Thyroid gland (tissue), 4 donors: ENCODE measurements around the gene CDCA5. TPM values are rescaled to one million over a fixed set of nuclear protein-coding genes. Genes with fewer than 3 reads are reported as not detected.

Experiments
- DNase-seq, 2 donors: peaks; one replicate each; pipeline ENCODE4 v3.0.0-alpha.2; 2019
- H3K27ac ChIP-seq, 3 donors: fragments of 200-600 bp; sonication (generic); 1 replicate in 2 of 3; 2 replicates in 1 of 3; pipeline ENCODE4 v1.5.1; 2016 to 2019; ENCODE audit warnings: mild to moderate bottlenecking in 1 of 3, moderate library complexity in 1 of 3
- H3K27me3 ChIP-seq: fragments of 200-600 bp; sonication (generic); one replicate; pipeline ENCODE4 v1.5.1; 2019
- H3K36me3 ChIP-seq, 2 donors: fragments of 200-600 bp; sonication (generic); one replicate each; pipeline ENCODE4 v1.5.1; 2016 to 2019
- H3K4me1 ChIP-seq, 2 donors: fragments of 200-600 bp; sonication (generic); one replicate each; pipeline ENCODE4 v1.5.1; 2017 to 2019
- H3K4me3 ChIP-seq, 3 donors: fragments of 200-600 bp; sonication (generic); replicated peaks in 1 of 3; 1 replicate in 2 of 3; 2 replicates in 1 of 3; pipeline ENCODE4 v1.5.1; 2016; ENCODE audit warnings: mild to moderate bottlenecking in 1 of 3
- H3K9me3 ChIP-seq: fragments of 200-600 bp; sonication (generic); one replicate; pipeline ENCODE4 v1.5.1; 2017
- POLR2A ChIP-seq, 2 donors: fragments of 450-650 bp; IDR thresholded peaks; one replicate each; pipeline ENCODE4 v1.6.1; 2017; ENCODE audit warnings: antibody characterized with exemption in 2 of 2, mild to moderate bottlenecking in 2 of 2, moderate library complexity in 1 of 2
- WGBS, 2 donors: methylation state at CpG; one replicate each; pipeline ENCODE4 v1.1.5; 2017; 5-methylcytosine and 5-hydroxymethylcytosine counted together
- intact Hi-C: fragments of 100-400 bp; cut with DNase I; formaldehyde crosslinking; loops from one replicate; pipeline ENCODE4 v1.15.1; 2023
- total RNA-seq, 4 donors: library from RNA; depleted of rRNA; stranded (reverse); fragments of >200 nt; gene quantifications; one replicate each; pipeline ENCODE4 v1.2.3, GENCODE V29; 2016
- TF ChIP-seq, protein P1 (sequence below), 6 experiments: fragments of 200-600 bp in 3 of 6; fragments of 450-650 bp in 3 of 6; sonication (generic) in 3 of 6; IDR thresholded peaks; one replicate each; pipeline ENCODE4 v1.5.1; 2016 to 2019; ENCODE audit warnings: antibody characterized with exemption in 6 of 6, mild to moderate bottlenecking in 2 of 6, inconsistent platforms in 1 of 6, moderate library complexity in 1 of 6

CDCA5 gene
- total RNA-seq, 4 donors from 2014 or later, result 0.71 to 1.8 (median 0.81) TPM; not detected in 1

DNA sequence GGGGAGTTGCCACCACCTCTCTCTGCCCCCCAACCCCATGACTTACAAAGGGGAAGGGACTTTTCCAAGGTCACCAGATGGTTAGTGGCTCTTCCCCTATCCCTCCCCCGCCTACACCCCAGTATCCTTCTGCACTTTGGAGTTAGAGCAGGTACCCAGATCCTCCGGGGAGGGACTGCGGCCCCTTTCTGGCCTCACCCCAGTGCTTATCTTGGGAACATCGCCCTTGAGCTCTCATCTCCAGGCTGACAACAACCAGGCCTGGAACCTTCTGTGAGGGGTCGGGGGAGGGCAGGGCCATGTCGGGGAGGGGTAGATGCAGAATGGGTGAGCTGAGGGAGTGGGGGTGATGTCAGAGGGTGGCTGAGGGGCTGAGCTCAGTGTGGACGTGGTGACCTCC lies 18.0 kb downstream of the CDCA5 start:
- Histone ChIP-seq H3K36me3 (no peaks in the 10 kb centered on the region), H3K27ac (no peak overlapping the region), H3K27me3 (no peaks in the 10 kb centered on the region), H3K4me1 (no peaks in the 10 kb centered on the region), H3K9me3 (no peaks in the 10 kb centered on the region), H3K4me3 (no peak overlapping the region)
- WGBS, 2 donors, result 76 to 89% methylated on average over 6 of the region's 7 CpGs
- intact Hi-C loops, result no loop called here
- TF ChIP-seq, protein P1, sequence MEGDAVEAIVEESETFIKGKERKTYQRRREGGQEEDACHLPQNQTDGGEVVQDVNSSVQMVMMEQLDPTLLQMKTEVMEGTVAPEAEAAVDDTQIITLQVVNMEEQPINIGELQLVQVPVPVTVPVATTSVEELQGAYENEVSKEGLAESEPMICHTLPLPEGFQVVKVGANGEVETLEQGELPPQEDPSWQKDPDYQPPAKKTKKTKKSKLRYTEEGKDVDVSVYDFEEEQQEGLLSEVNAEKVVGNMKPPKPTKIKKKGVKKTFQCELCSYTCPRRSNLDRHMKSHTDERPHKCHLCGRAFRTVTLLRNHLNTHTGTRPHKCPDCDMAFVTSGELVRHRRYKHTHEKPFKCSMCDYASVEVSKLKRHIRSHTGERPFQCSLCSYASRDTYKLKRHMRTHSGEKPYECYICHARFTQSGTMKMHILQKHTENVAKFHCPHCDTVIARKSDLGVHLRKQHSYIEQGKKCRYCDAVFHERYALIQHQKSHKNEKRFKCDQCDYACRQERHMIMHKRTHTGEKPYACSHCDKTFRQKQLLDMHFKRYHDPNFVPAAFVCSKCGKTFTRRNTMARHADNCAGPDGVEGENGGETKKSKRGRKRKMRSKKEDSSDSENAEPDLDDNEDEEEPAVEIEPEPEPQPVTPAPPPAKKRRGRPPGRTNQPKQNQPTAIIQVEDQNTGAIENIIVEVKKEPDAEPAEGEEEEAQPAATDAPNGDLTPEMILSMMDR (IDR thresholded peaks at IDR 0.05), result no peak
- no peak for TF ChIP-seq POLR2A (IDR thresholded peaks at IDR 0.05)
- no peak for DNase-seq

- TF ChIP-seq, protein P1 (IDR thresholded peaks at IDR 0.05), result no peak
- TF ChIP-seq POLR2A (IDR thresholded peaks at IDR 0.05), result no peak
- Histone ChIP-seq H3K36me3 (no peaks in the 10 kb centered on the region), H3K27me3 (no peaks in the 10 kb centered on the region), H3K4me1 (no peaks in the 10 kb centered on the region), H3K9me3 (no peaks in the 10 kb centered on the region), H3K4me3 (no peak overlapping the region), H3K27ac (no peak overlapping the region)
- no peak for DNase-seq
- intact Hi-C loops, result no loop called here
- 89% methylated on average over 4 of the region's 4 CpGs for WGBS, 2 donors
These were observed 19.0 kb downstream of the CDCA5 start for GRCh38 chr11:65064847-65065240.

DNA sequence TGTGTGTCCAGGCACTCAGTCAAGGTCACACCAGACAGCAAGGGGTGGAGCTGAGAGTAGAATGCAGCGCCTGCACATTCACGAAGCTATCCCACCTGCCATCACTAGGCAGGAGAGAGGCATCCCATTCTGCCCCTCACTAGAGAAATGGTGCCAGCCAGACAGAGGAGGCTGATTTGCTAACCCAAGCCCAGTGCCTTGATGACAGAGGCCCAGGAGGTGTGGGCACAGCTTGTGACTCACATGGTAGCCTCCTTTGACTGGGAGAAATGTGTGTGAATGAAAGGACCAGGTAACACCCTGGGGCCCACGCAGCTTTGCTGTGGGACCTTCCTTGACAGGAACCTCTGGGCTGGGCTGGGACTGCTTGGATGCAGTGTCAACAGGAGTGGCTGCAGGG lies 20.3 kb downstream of the CDCA5 start:
- H3K4me1 ChIP-seq, result no peaks in the 10 kb centered on the region
- no peak overlapping the region for H3K4me3 ChIP-seq
- intact Hi-C loops, result no loop called here
- no peak overlapping the region for H3K27ac ChIP-seq
- no peak for DNase-seq
- H3K36me3 ChIP-seq, result no peaks in the 10 kb centered on the region
- 76 to 80% methylated on average over 2 to 3 of the region's 3 CpGs for WGBS, 2 donors
- TF ChIP-seq POLR2A (IDR thresholded peaks at IDR 0.05), result no peak
- TF ChIP-seq, protein P1 (IDR thresholded peaks at IDR 0.05), result no peak
- H3K9me3 ChIP-seq, result no peaks in the 10 kb centered on the region
- no peaks in the 10 kb centered on the region for H3K27me3 ChIP-seq

DNA sequence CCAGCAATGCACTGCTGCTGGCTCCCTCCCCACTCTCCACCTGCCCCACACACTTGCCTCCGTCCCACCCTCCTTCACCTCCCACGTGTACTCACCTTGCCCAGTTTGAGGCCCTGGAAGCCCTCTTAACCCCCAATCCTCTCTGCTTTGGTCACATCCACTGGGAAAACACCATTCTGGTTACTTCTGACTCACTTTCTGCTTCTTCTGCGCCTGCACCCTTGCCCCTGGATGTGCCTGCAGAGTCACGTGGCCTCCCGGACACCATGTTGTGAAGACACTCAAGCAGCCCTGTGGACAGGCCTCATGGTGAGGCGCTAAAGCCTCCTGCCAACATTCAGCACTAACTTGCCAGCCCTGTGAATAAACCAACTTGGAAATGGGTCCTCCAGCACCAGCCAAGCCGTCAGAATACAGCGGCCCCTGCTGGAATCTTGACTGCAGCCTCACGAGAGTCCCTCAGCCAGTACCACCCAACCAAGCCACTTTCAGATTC lies 22.9 kb downstream of the CDCA5 start:
- WGBS, 2 donors, result 55 to 61% methylated on average over 9 of the region's 9 CpGs
- intact Hi-C loops, result no loop called here
- no peak overlapping the region for H3K4me3 ChIP-seq

More for the DNA sequence above, 22.9 kb downstream of the CDCA5 start:
- Histone ChIP-seq H3K36me3 (no peaks in the 10 kb centered on the region), H3K27me3 (no peaks in the 10 kb centered on the region), H3K9me3 (no peaks in the 10 kb centered on the region), H3K27ac (no peak overlapping the region), H3K4me1 (no peaks in the 10 kb centered on the region)
- DNase-seq, result no peak
- TF ChIP-seq POLR2A (IDR thresholded peaks at IDR 0.05), result no peak
- TF ChIP-seq, protein P1 (IDR thresholded peaks at IDR 0.05), result no peak
